Endothelial cell of umbilical vein (primary cell): ENCODE data around the gene TMEM54. TPM values are rescaled to one million over a fixed set of nuclear protein-coding genes. Genes with fewer than 3 reads are reported as not detected.

Experiments used
- BruUV-seq: library from RNA; stranded (reverse); fragments of 400-500 nt; replicated peaks from 2 replicates; lab custom pipeline; 2021; lab: Mats Ljungman, UMichigan
- CTCF ChIA-PET: fragments of 300-600, 350-600 bp; sonication (Branson Sonifier 250); formaldehyde crosslinking; loops from one replicate; lab custom pipeline; 2021; ENCODE audit warnings: antibody characterized with exemption, inconsistent platforms; lab: Charles Lee
- POLR2A ChIA-PET: fragments of 300-600, 350-600 bp; sonication (Branson Sonifier 250); formaldehyde crosslinking; loops from one replicate; lab custom pipeline; 2021; ENCODE audit warnings: antibody characterized with exemption, inconsistent platforms; lab: Charles Lee
- DNase-seq: peaks from one replicate; pipeline ENCODE4 v3.0.0-alpha.2; 2011; ENCODE audit warnings: low read depth, low spot score
- FAIRE-seq: peaks from 2 replicates; lab custom pipeline; 2011; peaks lifted over from hg19 to GRCh38; lab: Jason Lieb, UNC
- H2AFZ ChIP-seq: 2 replicates; pipeline ENCODE4 v1.6.0; 2012; ENCODE audit warnings: low read depth, low read length, control low read depth, inconsistent platforms
- H3K27ac ChIP-seq: 2 replicates; pipeline ENCODE4 v1.5.1; 2011; ENCODE audit warnings: low read depth, mild to moderate bottlenecking, control low read depth, low read length, moderate library complexity; ENCODE audit not compliant: insufficient read depth
- H3K27me3 ChIP-seq, 2 experiments: 2 replicates each; pipeline versions ENCODE4 v1.6.0 to v1.6.1; 2011; ENCODE audit warnings: low read length in 2 of 2, mixed read lengths in 1 of 2; ENCODE audit not compliant: control insufficient read depth in 2 of 2, insufficient read depth in 2 of 2
- H3K36me3 ChIP-seq, 2 experiments: 2 replicates in 1 of 2; 3 replicates in 1 of 2; pipeline ENCODE4 v1.5.1; 2011; ENCODE audit warnings: low read length in 2 of 2, mild to moderate bottlenecking in 1 of 2, moderate library complexity in 1 of 2; ENCODE audit not compliant: control insufficient read depth in 2 of 2, insufficient read depth in 2 of 2; ENCODE audit errors: extremely low read depth in 1 of 2
- H3K4me1 ChIP-seq: 3 replicates; pipeline ENCODE4 v1.5.1; 2011; ENCODE audit warnings: mild to moderate bottlenecking, low read length; ENCODE audit not compliant: control insufficient read depth, insufficient read depth; ENCODE audit errors: extremely low read depth
- H3K4me2 ChIP-seq: 2 replicates; pipeline ENCODE4 v1.6.1; 2011; ENCODE audit warnings: low read length, control low read depth, mixed read lengths; ENCODE audit not compliant: insufficient read depth
- H3K4me3 ChIP-seq, 3 experiments: fragments of 200-600 bp in 1 of 3; sonication (generic), shearing (Covaris generic) in 1 of 3; replicated peaks in 1 of 3; 2 replicates each; pipeline ENCODE4 v1.5.1; 2011 to 2016; ENCODE audit warnings: control low read depth in 3 of 3, low read length in 3 of 3, mild to moderate bottlenecking in 2 of 3, inconsistent platforms in 1 of 3, low read depth in 1 of 3, moderate library complexity in 1 of 3; ENCODE audit not compliant: insufficient read depth in 1 of 3
- H3K79me2 ChIP-seq: 2 replicates; pipeline ENCODE4 v1.6.0; 2012; ENCODE audit warnings: low read length, inconsistent platforms; ENCODE audit not compliant: control insufficient read depth, insufficient read depth
- H3K9ac ChIP-seq: replicated peaks from 2 replicates; pipeline ENCODE3; 2011; ENCODE audit warnings: low read length, control low read depth; ENCODE audit not compliant: insufficient read depth; ENCODE audit errors: extremely low read depth
- H3K9me1 ChIP-seq: replicated peaks from 3 replicates; pipeline ENCODE4 v1.6.0; 2011; ENCODE audit warnings: mild to moderate bottlenecking, low read length; ENCODE audit not compliant: control insufficient read depth, insufficient read depth; ENCODE audit errors: extremely low read depth
- H3K9me3 ChIP-seq: replicated peaks from 2 replicates; pipeline ENCODE4 v1.5.1; 2012; ENCODE audit warnings: low read length, inconsistent platforms; ENCODE audit not compliant: control insufficient read depth, insufficient read depth
- H4K20me1 ChIP-seq: replicated peaks from 2 replicates; pipeline ENCODE3; 2011; ENCODE audit warnings: mild to moderate bottlenecking, low read length; ENCODE audit not compliant: control insufficient read depth, insufficient read depth; ENCODE audit errors: extremely low read depth
- EZH2 ChIP-seq: IDR thresholded peaks from 2 replicates; pipeline ENCODE4 v1.6.1; 2012; ENCODE audit warnings: borderline replicate concordance, low read depth, mild to moderate bottlenecking, moderate library complexity, low read length, inconsistent platforms; ENCODE audit not compliant: severe bottlenecking
- FOS ChIP-seq: IDR thresholded peaks from 2 replicates; pipeline ENCODE4 v1.6.1; 2011; ENCODE audit warnings: mild to moderate bottlenecking, low read length, moderate library complexity, borderline replicate concordance; ENCODE audit not compliant: insufficient read depth
- GATA2 ChIP-seq: IDR thresholded peaks from 2 replicates; pipeline ENCODE4 v1.7.0; 2011; ENCODE audit warnings: low read depth, mild to moderate bottlenecking, moderate library complexity, mixed read lengths, low read length; ENCODE audit not compliant: insufficient read length, insufficient read depth
- JUN ChIP-seq: IDR thresholded peaks from 2 replicates; pipeline ENCODE4 v1.6.1; 2011; ENCODE audit warnings: borderline replicate concordance, low read depth; ENCODE audit not compliant: insufficient read length, insufficient read depth
- MYC ChIP-seq: IDR thresholded peaks from one replicate; pipeline ENCODE4 v1.6.1; 2011; ENCODE audit warnings: mild to moderate bottlenecking, low read depth, low read length
- POLR2A ChIP-seq: IDR thresholded peaks from 2 replicates; pipeline ENCODE4 v1.6.1; 2012; ENCODE audit warnings: low read depth, mild to moderate bottlenecking, control low read depth, low read length
- POLR2AphosphoS5 ChIP-seq: IDR thresholded peaks from 2 replicates; pipeline ENCODE4 v1.6.1; 2012; ENCODE audit warnings: low read depth, mild to moderate bottlenecking, control low read depth, low read length, moderate library complexity; ENCODE audit not compliant: insufficient read depth
- dilution Hi-C: fragments of 300-500 bp; cut with MboI; formaldehyde crosslinking; loops from one replicate; pipeline ENCODE4 v1.15.0; 2019; ENCODE audit warnings: low sequenced_read_pairs; ENCODE audit not compliant: extremely low pct_ligation_motif_present
- intact Hi-C: fragments of 100-400 bp; cut with micrococcal nuclease; formaldehyde crosslinking; loops from one replicate; pipeline ENCODE4 v1.10.0; 2022
- polyA plus RNA-seq, 4 experiments: library from polyadenylated mRNA; depleted of rRNA in 3 of 4; stranded (reverse) in 3 of 4; unstranded in 1 of 4; fragments of >200 nt; gene quantifications; 2 replicates each; pipeline versions ENCODE4 v1.2.1 to v1.2.3, GENCODE V29; 2011 to 2012; ENCODE audit warnings: missing spikeins in 1 of 4
- total RNA-seq: library from RNA; stranded (reverse); gene quantifications from 2 replicates; pipeline ENCODE4 v1.2.3, GENCODE V29; 2021
- TF ChIP-seq, protein P1 (sequence below): IDR thresholded peaks from 2 replicates; pipeline ENCODE4 v1.6.1; 2011; ENCODE audit not compliant: insufficient read depth, insufficient read length
- TF ChIP-seq, protein P2 (sequence below), 2 donors: IDR thresholded peaks; 1 replicate in 1 of 2; 2 replicates in 1 of 2; pipeline ENCODE4 v1.5.1; 2011; ENCODE audit warnings: low read length in 2 of 2, mild to moderate bottlenecking in 2 of 2, moderate library complexity in 2 of 2, control low read depth in 1 of 2, inconsistent platforms in 1 of 2, low read depth in 1 of 2; ENCODE audit not compliant: insufficient read depth in 1 of 2; ENCODE audit errors: extremely low read depth in 1 of 2

TMEM54 gene
- total and polyA plus RNA-seq, 2 donors (not counting 3 experiments of a cell fraction or from before 2014, with no cell fraction given): 23.6 to 77.2 TPM

DNA sequence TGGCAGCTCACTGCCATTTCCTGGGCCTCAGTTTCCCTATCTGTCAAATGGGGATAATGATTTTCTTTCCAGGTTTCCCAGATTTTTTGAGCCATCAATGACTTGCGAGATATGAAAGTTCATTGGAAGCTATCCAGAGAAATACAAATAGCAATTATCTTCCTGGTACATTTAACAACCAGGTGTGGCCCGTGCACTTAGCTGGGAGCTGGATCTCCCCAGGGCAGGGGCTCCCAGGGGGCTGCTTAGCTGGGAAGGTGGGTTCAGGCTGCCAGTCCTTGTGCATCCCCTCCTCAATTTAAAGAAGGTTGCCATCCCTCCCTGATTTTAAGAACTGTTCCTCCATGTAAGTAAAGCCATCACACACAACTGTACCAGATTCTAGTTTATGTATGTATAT is 3.6 kb upstream of the TMEM54 start:
- dilution Hi-C loops (no loop called here), intact Hi-C loops (no loop called here)
- no peaks in the 10 kb centered on the region for H3K9me1 ChIP-seq
- no peak overlapping the region for H3K4me2 ChIP-seq
- CTCF ChIA-PET: interaction anchor here (0.7 to 1.8 kb wide), 3 partner anchors 16 to 184 kb away, joined by 3 to 5 read pairs (median 4); no protein-coding TSS in a partner anchor
- no peak overlapping the region for H3K27ac ChIP-seq
- no peaks in the 10 kb centered on the region for H3K79me2 ChIP-seq
- peaks cover 5% of the 10 kb centered on the region for H3K4me1 ChIP-seq
- no peaks in the 10 kb centered on the region for H3K9me3 ChIP-seq
- H4K20me1 ChIP-seq: no peaks in the 10 kb centered on the region
- H3K36me3 ChIP-seq: no peaks in the 10 kb centered on the region
- POLR2A ChIA-PET: no interaction called here
- no peak overlapping the region for H3K9ac ChIP-seq
- H3K4me3 ChIP-seq: no peak overlapping the region
- DNase-seq (no peak), FAIRE-seq (no peak)
- TF ChIP-seq GATA2 (no peak), JUN (no peak), FOS (no peak)
- peaks cover 0 to 3% of the 10 kb centered on the region in 2 experiments for H3K27me3 ChIP-seq
- BruUV-seq: no TSS peak
- no peak overlapping the region for H2AFZ ChIP-seq

DNA sequence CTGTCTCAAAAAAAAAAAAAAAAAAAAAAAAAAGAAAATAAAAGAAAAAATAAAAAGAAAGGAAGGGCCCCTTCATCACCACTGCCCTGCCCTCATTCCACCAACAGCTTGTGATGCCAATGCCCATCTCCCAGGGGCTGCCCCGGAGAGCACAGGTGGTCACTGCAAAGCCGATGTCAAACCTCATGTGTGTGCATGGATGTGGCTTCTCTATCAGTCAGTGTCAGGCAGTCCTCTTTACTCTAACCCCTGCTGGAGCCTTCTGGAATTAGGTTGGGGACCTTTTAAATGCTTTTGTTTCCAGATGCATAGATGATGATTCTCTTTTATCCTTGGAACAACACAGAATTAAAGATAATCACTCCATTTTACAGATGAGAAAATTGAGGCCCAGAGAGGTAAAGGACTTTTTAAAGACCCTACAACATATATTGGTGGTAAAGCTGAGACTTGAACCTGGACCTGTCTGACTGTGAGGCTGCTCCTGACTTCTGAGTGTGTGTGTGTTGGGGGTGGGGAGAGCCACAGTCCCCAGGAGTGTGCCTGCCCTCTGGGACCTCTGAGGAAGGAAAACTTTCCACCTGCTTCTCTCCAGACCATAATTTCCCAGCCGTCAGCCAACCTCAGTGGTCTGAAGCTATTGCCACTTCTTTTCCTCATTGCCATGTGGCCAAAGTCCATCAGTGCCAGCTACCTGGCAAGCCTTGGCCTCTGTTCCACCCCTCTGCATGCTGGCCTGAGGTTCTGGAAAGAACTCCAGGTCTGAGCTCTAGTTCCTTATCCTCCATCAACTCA is 3.0 kb upstream of the TMEM54 start:
- Histone ChIP-seq H3K9me3 (no peaks in the 10 kb centered on the region), H3K4me2 (no peak overlapping the region), H3K27me3 (peaks cover 0 to 3% of the 10 kb centered on the region in 2 experiments), H3K9ac (no peak overlapping the region), H3K27ac (no peak overlapping the region), H4K20me1 (no peaks in the 10 kb centered on the region), H2AFZ (no peak overlapping the region), H3K36me3 (no peaks in the 10 kb centered on the region), H3K4me3 (no peak overlapping the region), H3K79me2 (no peaks in the 10 kb centered on the region), H3K9me1 (no peaks in the 10 kb centered on the region), H3K4me1 (peaks cover 5% of the 10 kb centered on the region)
- BruUV-seq: no TSS peak
- ChIA-PET POLR2A (interaction anchor here (0.7 kb wide), 1 partner anchor 28 kb away, joined by 7 read pairs; no protein-coding TSS in a partner anchor), CTCF (interaction anchor here (1.5 to 1.8 kb wide), 2 partner anchors 29 to 185 kb away, joined by 4 to 5 read pairs; no protein-coding TSS in a partner anchor)
- no peak for TF ChIP-seq POLR2A
- TF ChIP-seq JUN: no peak
- TF ChIP-seq, protein P1, sequence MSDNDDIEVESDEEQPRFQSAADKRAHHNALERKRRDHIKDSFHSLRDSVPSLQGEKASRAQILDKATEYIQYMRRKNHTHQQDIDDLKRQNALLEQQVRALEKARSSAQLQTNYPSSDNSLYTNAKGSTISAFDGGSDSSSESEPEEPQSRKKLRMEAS: no peak
- no peak for TF ChIP-seq GATA2
- TF ChIP-seq FOS: no peak
- no peak for TF ChIP-seq MYC
- TF ChIP-seq POLR2AphosphoS5: no peak
- TF ChIP-seq, protein P2, sequence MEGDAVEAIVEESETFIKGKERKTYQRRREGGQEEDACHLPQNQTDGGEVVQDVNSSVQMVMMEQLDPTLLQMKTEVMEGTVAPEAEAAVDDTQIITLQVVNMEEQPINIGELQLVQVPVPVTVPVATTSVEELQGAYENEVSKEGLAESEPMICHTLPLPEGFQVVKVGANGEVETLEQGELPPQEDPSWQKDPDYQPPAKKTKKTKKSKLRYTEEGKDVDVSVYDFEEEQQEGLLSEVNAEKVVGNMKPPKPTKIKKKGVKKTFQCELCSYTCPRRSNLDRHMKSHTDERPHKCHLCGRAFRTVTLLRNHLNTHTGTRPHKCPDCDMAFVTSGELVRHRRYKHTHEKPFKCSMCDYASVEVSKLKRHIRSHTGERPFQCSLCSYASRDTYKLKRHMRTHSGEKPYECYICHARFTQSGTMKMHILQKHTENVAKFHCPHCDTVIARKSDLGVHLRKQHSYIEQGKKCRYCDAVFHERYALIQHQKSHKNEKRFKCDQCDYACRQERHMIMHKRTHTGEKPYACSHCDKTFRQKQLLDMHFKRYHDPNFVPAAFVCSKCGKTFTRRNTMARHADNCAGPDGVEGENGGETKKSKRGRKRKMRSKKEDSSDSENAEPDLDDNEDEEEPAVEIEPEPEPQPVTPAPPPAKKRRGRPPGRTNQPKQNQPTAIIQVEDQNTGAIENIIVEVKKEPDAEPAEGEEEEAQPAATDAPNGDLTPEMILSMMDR (IDR thresholded peaks at IDR 0.05; ENCODE audit: extremely low read depth in 1 of 2, insufficient read depth in 1 of 2, low read depth in 1 of 2, low read length in 2 of 2): no peak
- no peak for TF ChIP-seq EZH2
- dilution Hi-C loops: no loop called here
- DNase-seq (no peak), FAIRE-seq (no peak)
- intact Hi-C loops: no loop called here
